Measurements from ENCODE around the gene TMCC2. TPM values are rescaled to one million over a fixed set of nuclear protein-coding genes. Genes with fewer than 3 reads are reported as not detected.
"Not testable (repeated sequence)": the region's sequence is repeated elsewhere in the genome, so short reads cannot be mapped to it uniquely, and the experiment has no call there.

TMCC2 gene
- total RNA-seq, 2 experiments from 2014 or later = 0.52 to 0.64 TPM

GRCh38 chr1:205224736-205225135 is 3.0 kb upstream of the TMCC2 start:
- Mint-ChIP-seq H3K36me3 (ENCODE audit: low read depth) (no peaks in the 10 kb centered on the region), H3K9me3 (no peaks in the 10 kb centered on the region), H3K4me3 (no peak overlapping the region), H3K27me3 (peaks cover 49% of the 10 kb centered on the region), H3K27ac (no peak overlapping the region), H3K4me1 (peaks cover 25% of the 10 kb centered on the region)
- DNase-seq = no peak
- ChIA-PET POLR2A (interaction anchor here (0.6 kb wide), 1 partner anchor 143 kb away, joined by 5 read pairs; no protein-coding TSS in a partner anchor), CTCF (interaction anchor here (6.2 kb wide), 1 partner anchor 33 kb away, joined by 103 read pairs; no protein-coding TSS in a partner anchor)

GRCh38 chr1:205225901-205226765 is 1.6 kb upstream of the TMCC2 start:
- Mint-ChIP-seq H3K27ac (no peak overlapping the region), H3K27me3 (peaks cover 49% of the 10 kb centered on the region), H3K4me1 (peaks cover 35% of the 10 kb centered on the region), H3K36me3 (ENCODE audit: low read depth) (no peaks in the 10 kb centered on the region), H3K4me3 (no peak overlapping the region), H3K9me3 (no peaks in the 10 kb centered on the region)
- no peak for DNase-seq
- CTCF ChIA-PET = interaction anchor here (6.2 kb wide), 1 partner anchor 31 kb away, joined by 103 read pairs; no protein-coding TSS in a partner anchor
- POLR2A ChIA-PET = no interaction called here

- Mint-ChIP-seq H3K27ac (no peak overlapping the region), H3K9me3 (no peaks in the 10 kb centered on the region), H3K4me3 (peak overlapping the region; percentile 72), H3K27me3 (peaks cover 47% of the 10 kb centered on the region), H3K4me1 (peaks cover 38% of the 10 kb centered on the region), H3K36me3 (ENCODE audit: low read depth) (no peaks in the 10 kb centered on the region)
- POLR2A ChIA-PET = no interaction called here
- CTCF ChIA-PET = interaction anchor here (2.1 to 6.2 kb wide), 3 partner anchors 11 to 31 kb away, joined by 8 to 103 read pairs (median 22); no protein-coding TSS in a partner anchor
- no peak for DNase-seq
Observed at GRCh38 chr1:205226868-205227583, 720 bp upstream of the TMCC2 start.

- peak overlapping the region; percentile 64 for H3K27ac Mint-ChIP-seq
- peak overlapping the region; percentile 76 for H3K4me3 Mint-ChIP-seq
- peaks cover 43% of the 10 kb centered on the region for H3K27me3 Mint-ChIP-seq
- DNase-seq = no peak
- CTCF ChIA-PET = interaction anchor here (1.0 to 6.2 kb wide), 8 partner anchors 9 to 97 kb away, joined by 3 to 103 read pairs (median 7); partner anchors contain the start of gene NUAK2
- peaks cover 46% of the 10 kb centered on the region for H3K4me1 Mint-ChIP-seq
- H3K9me3 Mint-ChIP-seq = no peaks in the 10 kb centered on the region
- H3K36me3 Mint-ChIP-seq (ENCODE audit: low read depth) = no peaks in the 10 kb centered on the region
- POLR2A ChIA-PET = interaction anchor here (0.7 kb wide), 1 partner anchor 239 kb away, joined by 3 read pairs; no protein-coding TSS in a partner anchor
Observed at GRCh38 chr1:205228093-205228521, 361 bp downstream of the TMCC2 start.

- peak overlapping the region; percentile 76 for H3K4me3 Mint-ChIP-seq
- POLR2A ChIA-PET = interaction anchor here (0.6 kb wide), 1 partner anchor 110 kb away, joined by 4 read pairs; no protein-coding TSS in a partner anchor
- H3K9me3 Mint-ChIP-seq = no peaks in the 10 kb centered on the region
- H3K27ac Mint-ChIP-seq = no peak overlapping the region
- peak; percentile 79 for DNase-seq
- H3K36me3 Mint-ChIP-seq (ENCODE audit: low read depth) = no peaks in the 10 kb centered on the region
- peaks cover 47% of the 10 kb centered on the region for H3K4me1 Mint-ChIP-seq
- CTCF ChIA-PET = interaction anchor here (0.6 to 6.2 kb wide), 16 partner anchors 9 to 107 kb away, joined by 3 to 103 read pairs (median 6); no protein-coding TSS in a partner anchor
- H3K27me3 Mint-ChIP-seq = peaks cover 40% of the 10 kb centered on the region
Observed at GRCh38 chr1:205229399-205229871, 1.7 kb downstream of the TMCC2 start.

- Mint-ChIP-seq H3K36me3 (ENCODE audit: low read depth) (no peaks in the 10 kb centered on the region), H3K9me3 (no peaks in the 10 kb centered on the region), H3K27me3 (peaks cover 33% of the 10 kb centered on the region), H3K4me1 (peaks cover 47% of the 10 kb centered on the region), H3K27ac (no peak overlapping the region), H3K4me3 (peak overlapping the region; percentile 76)
- no peak for DNase-seq
- POLR2A ChIA-PET = interaction anchor here (0.6 kb wide), 1 partner anchor 109 kb away, joined by 4 read pairs; no protein-coding TSS in a partner anchor
- CTCF ChIA-PET = interaction anchor here (0.6 to 6.2 kb wide), 12 partner anchors 8 to 95 kb away, joined by 3 to 103 read pairs (median 8); no protein-coding TSS in a partner anchor
Observed at GRCh38 chr1:205229916-205230700, 2.4 kb downstream of the TMCC2 start.

GRCh38 chr1:205230982-205231381 is 3.2 kb downstream of the TMCC2 start:
- H3K27me3 Mint-ChIP-seq = peaks cover 25% of the 10 kb centered on the region
- peaks cover 47% of the 10 kb centered on the region for H3K4me1 Mint-ChIP-seq
- no peaks in the 10 kb centered on the region for H3K9me3 Mint-ChIP-seq
- POLR2A ChIA-PET = no interaction called here
- no peak overlapping the region for H3K4me3 Mint-ChIP-seq
- CTCF ChIA-PET = no interaction called here
- H3K36me3 Mint-ChIP-seq (ENCODE audit: low read depth) = no peaks in the 10 kb centered on the region
- H3K27ac Mint-ChIP-seq = no peak overlapping the region
- DNase-seq = no peak

- H3K4me3 Mint-ChIP-seq = no peak overlapping the region
- ChIA-PET CTCF (interaction anchor here (1.0 to 1.3 kb wide), 2 partner anchors 24 to 34 kb away, joined by 3 to 4 read pairs; no protein-coding TSS in a partner anchor), POLR2A (no interaction called here)
- peaks cover 12% of the 10 kb centered on the region for H3K27me3 Mint-ChIP-seq
- H3K9me3 Mint-ChIP-seq = no peaks in the 10 kb centered on the region
- DNase-seq = no peak
- H3K27ac Mint-ChIP-seq = no peak overlapping the region
- H3K4me1 Mint-ChIP-seq = peaks cover 40% of the 10 kb centered on the region
- H3K36me3 Mint-ChIP-seq (ENCODE audit: low read depth) = no peaks in the 10 kb centered on the region
Observed at GRCh38 chr1:205232127-205232820, 4.5 kb downstream of the TMCC2 start.

- ChIA-PET POLR2A (interaction anchor here (0.7 kb wide), 1 partner anchor 1235 kb away, joined by 3 read pairs; no protein-coding TSS in a partner anchor), CTCF (interaction anchor here (1.0 to 1.3 kb wide), 2 partner anchors 24 to 34 kb away, joined by 3 to 4 read pairs; no protein-coding TSS in a partner anchor)
- peaks cover 7% of the 10 kb centered on the region for H3K27me3 Mint-ChIP-seq
- DNase-seq = no peak
- H3K4me1 Mint-ChIP-seq = peaks cover 39% of the 10 kb centered on the region
- no peaks in the 10 kb centered on the region for H3K36me3 Mint-ChIP-seq (ENCODE audit: low read depth)
- H3K9me3 Mint-ChIP-seq = no peaks in the 10 kb centered on the region
- H3K27ac Mint-ChIP-seq = no peak overlapping the region
- no peak overlapping the region for H3K4me3 Mint-ChIP-seq
Observed at GRCh38 chr1:205232945-205233397, 5.2 kb downstream of the TMCC2 start.

GRCh38 chr1:205233986-205234385 is 6.2 kb downstream of the TMCC2 start:
- H3K27me3 Mint-ChIP-seq; DNase-seq; H3K9me3 Mint-ChIP-seq; POLR2A ChIA-PET; H3K4me3 Mint-ChIP-seq; CTCF ChIA-PET; H3K36me3 Mint-ChIP-seq (ENCODE audit: low read depth); H3K27ac Mint-ChIP-seq: not testable (repeated sequence)
- H3K4me1 Mint-ChIP-seq = peaks cover 38% of the 10 kb centered on the region

- Mint-ChIP-seq H3K4me3 (no peak overlapping the region), H3K27me3 (no peaks in the 10 kb centered on the region), H3K36me3 (ENCODE audit: low read depth) (no peaks in the 10 kb centered on the region), H3K9me3 (no peaks in the 10 kb centered on the region), H3K4me1 (peaks cover 20% of the 10 kb centered on the region), H3K27ac (no peak overlapping the region)
- POLR2A ChIA-PET = no interaction called here
- CTCF ChIA-PET = interaction anchor here (0.9 to 3.8 kb wide), 2 partner anchors 10 to 20 kb away, joined by 3 to 12 read pairs; no protein-coding TSS in a partner anchor
- no peak for DNase-seq
Observed at GRCh38 chr1:205235951-205236350, 8.2 kb downstream of the TMCC2 start.

All from activated CD4-positive, alpha-beta T cell treated with anti-CD3 and anti-CD28 coated beads, Interleukin-2, amount 10 ng/mL, durations not matched to agents 7 days and 5 days (primary cell).